GM21723 (cell line): Measurements from ENCODE around the gene CYREN.
A peak's percentile ranks its signal among the peaks of the same experiment; 100 is the strongest.
"Not testable (repeated sequence)": the region's sequence is repeated elsewhere in the genome, so short reads cannot be mapped to it uniquely, and the experiment has no call there.

Experiments used
- ATAC-seq: cut with Tn5 transposase; IDR thresholded peaks from one replicate; pipeline ENCODE4 v1.9.1; 2021; ENCODE audit warnings: mild to moderate bottlenecking, moderate library complexity; ENCODE audit not compliant: unreplicated experiment

The CYREN gene

DNA sequence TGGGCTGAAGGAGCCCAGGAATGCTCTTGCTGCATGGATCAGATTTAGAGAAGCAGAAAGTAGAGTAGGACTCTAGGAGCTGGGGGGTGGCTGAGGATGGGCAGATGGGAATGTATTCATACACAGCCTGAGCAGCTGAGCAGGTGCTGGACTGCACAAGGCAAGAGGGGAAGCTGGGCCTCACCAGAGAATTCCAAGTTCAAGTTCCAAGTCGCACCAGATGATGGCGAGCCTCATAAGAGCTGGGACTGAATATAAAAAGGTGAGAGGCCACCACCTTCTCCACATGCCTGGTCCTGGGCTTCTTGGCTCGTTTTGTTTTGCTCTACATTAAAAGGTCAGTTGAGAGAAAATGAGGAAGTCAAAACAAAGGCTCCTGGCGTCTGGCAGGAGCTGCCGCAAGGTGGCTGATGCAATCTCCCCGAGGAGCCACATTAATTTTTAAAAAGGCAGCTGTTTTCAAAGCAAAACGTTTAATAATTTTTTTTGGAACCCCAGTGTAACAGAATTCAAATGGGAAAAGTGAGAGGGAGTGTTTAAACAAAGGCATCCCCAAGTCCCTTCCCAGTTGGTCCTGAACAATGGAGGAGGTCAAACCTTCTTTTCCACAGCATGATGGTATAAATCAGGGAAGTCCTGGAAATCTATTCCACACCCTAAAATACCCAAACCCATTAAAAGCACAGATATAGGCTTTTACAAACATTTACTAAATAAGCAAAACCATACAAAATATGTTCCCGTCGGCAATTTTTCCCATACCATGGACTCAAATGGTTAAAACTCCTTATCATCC, 9.5 kb downstream of the CYREN start:
- ATAC-seq = no peak

DNA sequence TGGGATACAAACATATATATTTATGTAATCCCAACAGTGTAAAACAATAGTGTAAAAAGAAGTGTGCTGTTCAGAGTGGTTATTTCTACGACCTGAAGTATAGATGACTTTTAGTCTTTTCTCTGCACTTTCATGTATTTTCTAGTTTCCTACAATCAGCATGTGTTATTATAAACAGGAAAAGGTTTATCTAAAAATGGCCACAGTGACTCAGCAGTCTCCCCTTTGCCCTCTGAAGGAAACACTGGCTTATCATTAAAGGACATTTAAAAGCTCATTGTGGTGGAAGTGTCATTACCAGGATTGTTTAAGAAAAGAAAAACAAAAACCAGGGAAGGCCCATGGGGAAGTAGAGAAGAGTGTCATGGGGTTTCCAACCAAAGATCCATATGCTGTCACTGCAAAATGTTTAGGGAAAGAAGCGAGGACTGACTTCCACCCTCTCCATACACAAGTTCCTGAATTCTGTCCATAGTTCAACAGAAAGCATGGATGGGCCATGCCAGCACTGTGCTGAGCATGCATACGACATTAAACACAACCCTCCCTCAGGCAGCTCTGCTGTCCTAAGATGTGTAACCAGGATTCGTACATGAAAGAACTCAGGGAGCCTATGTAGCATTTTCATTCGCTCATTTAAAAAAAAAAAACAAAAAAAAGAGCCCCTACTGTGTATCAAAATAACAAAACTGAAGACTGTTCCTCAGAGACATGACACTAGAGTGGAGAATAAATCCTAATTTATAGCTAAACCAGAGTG, 10.2 kb downstream of the CYREN start:
- ATAC-seq = peak; percentile 47

DNA sequence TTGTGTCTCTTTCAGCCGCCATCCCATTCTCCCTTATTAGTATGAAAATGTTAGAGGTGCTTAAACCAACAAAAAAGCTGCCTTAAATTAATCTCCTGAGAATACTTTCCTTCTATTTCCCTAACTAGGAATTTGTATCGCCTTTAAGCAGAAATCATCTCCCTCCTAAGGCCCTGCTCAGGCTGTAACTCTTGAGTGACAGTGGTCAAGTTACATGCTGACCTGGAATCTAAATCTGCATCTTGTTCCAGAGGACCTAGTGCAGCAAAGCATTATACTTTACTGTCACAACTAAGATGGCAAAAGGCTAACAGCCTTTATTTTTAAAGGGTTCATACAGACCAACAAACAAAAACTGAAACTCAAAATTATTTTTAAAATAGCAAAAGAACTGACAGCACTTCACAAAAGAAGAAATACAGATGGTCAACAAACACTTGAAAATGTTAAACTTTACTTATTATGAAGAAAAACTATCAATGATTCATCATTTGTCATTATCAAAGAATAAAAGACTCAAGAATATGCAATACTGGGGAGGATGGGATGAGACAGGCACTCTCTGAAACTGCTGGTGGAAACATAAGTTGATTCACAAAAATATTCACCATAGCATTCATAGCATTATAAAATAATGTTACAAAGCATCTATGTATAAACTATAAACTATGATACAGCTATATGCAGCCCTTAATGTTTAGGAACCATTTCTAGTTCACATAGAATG, 11.0 kb downstream of the CYREN start:
- ATAC-seq = no peak

DNA sequence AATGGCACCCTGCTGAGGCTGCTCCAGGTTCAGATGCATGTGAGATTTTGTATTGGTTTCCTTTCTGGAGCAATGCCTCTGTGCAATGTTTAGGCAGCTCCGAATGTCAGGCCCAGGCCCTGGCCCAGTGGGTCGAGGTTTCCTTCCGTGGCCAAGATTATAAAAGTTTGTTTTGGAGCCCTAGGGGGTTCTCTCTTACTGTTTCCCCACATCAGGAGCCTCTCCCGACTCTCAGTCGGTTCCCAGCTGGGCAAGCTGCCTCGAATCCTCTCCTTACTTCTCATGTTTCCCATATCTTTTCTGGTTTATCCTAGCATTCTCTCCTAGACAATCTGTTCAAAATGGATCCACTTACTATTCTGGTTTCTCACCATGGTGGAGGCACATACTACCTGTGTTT, 11.6 kb downstream of the CYREN start:
- ATAC-seq = no peak

DNA sequence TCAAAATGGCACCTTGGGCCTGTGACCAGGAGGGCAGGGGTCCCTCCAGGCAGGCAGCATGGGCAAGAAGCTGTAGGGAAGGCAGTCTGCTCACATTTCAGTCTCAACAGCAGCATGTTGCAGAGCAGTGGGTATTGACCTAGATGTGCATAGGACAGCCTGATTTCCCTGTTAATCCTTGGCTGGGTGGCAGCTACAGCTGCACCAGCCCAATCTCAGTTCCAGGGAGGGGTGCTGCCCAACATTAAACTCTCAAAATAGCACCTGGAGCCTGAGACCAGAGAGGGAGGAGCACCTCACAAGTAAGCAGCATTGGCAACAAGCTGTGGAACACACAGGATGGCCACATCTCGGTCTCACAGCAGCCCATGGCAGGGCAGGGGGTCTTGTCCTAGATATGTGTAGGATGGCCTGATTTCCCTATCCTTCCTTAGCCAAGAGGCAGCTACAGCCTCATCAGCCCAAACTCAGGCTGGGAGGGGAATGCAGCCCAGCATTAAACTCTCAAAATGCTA, 12.3 kb downstream of the CYREN start:
- no peak for ATAC-seq

DNA sequence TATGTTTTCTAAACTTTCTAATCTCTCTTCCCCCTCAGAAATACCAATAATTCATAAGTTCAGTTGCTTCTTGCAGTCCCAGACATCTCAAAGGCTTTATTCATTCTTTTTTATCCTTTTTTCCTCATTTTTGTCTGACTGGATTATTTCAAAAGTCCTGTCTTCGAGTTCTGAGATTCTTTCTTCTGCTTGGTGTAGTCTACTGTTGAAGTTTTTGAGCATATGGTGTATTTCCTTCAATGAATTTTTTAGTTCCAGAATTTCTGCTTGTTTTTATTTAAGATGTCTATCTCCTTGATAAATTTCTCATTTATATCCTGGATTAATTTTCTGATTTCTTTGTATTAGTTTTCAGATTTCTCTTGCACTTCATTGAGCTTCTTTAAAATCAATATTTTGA, 14.2 kb downstream of the CYREN start:
- no peak for ATAC-seq

DNA sequence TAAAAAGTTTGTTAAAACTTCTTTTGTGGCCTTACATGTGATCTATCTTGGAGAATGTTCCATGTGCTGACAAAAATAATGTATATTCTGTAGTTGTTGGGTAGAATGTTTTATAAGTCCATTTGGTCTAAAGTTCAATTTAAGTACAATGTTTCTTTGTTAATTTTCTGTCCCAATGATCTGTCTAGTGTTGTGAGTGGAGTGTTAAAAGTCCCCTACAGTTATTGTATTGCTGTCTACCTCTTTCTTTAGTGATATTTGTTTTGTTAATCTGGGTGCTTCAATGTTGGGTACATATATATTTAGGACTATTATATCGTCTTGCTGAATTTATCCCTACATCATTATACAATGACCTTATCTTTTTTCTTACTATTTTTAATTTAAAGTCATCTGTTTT, 15.8 kb downstream of the CYREN start:
- no peak for ATAC-seq

DNA sequence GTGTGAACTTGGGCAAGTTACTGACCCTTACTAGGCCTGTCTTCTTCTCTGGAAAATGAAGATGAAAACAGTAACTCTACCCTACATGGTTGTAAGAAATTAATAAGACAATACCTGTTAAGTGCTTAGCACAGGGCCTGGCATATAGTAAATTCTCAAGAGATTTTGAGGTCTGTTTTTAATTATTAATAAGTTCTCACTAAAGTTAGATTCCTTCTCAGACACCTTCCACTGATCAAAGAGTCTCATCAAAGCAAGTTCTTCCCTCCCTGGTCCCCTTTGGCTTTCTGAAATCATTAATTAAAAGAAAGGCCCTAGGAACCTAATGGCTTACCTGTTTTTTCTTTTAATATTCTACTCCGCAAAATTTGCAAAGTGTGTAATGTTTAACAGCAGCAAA, 18.1 kb downstream of the CYREN start:
- ATAC-seq = no peak

DNA sequence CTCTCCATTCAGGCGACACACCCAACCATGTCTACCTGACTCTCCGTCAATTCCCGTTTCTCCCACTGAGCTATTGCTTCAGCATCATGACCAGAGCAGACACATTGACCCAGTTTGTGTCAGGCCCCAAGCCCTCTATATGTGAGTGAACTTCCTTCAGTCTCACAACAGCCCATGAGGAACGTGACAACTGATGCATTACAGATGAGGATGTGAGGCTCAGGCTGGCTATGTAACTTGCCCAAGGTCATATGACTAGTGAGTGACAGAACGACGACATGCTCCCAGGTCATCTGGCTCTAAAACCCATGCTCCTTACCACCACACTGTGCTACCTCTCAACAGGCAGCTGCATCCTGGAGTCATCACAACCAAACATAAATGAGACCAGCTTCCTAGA, 19.0 kb downstream of the CYREN start:
- no peak for ATAC-seq

DNA sequence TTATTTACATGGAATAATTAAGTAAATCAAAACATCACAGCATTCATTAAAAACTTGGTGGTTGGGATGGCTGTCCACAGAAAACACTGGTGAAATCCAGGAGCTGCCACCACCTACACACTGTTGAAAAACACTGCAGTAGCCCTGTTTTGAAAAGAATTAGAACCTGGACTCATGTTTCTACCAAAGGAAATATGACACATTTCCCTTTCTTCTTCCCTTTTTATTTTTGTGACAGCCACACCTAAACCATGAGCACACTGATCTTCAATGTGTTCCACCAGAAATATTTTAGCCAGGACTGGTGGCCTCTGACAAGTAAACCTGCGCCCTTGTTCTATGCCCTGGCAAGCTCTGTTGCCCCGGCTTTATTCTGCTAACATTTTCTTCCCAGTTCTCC, 19.4 kb downstream of the CYREN start:
- no peak for ATAC-seq

DNA sequence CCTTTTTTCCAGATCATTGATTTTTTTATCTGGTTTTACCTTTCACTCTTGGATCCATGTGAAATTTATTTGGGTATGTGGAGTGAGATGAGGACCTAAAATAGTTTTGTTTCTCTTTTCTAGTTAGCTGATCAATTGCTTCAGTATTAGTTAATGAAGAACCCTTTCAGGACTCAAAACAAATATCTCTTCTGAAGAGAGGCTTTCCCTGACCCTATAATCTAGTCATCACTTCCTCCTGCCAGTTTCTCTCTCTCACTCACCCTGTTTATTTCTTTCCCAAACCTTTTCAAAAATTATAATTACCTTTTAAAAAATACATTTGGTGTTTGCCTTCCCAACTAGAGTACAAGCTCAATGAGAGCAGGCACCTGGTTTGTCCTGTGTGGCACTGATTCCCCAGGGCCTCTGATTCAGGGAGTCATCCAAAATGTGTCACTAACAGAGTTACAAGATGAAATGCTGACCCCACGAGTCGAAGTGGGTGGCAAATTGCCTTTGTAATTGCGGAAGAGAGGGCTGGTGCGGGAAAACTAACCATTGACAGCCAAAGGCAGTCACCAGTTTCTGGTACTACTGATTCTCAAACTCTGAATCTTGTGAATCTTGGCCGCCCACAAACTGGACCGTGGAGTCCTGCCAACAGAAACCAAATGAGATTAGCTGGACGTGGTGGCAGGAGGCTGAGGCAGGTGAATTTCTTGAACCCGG, 20.3 kb downstream of the CYREN start:
- no peak for ATAC-seq

DNA sequence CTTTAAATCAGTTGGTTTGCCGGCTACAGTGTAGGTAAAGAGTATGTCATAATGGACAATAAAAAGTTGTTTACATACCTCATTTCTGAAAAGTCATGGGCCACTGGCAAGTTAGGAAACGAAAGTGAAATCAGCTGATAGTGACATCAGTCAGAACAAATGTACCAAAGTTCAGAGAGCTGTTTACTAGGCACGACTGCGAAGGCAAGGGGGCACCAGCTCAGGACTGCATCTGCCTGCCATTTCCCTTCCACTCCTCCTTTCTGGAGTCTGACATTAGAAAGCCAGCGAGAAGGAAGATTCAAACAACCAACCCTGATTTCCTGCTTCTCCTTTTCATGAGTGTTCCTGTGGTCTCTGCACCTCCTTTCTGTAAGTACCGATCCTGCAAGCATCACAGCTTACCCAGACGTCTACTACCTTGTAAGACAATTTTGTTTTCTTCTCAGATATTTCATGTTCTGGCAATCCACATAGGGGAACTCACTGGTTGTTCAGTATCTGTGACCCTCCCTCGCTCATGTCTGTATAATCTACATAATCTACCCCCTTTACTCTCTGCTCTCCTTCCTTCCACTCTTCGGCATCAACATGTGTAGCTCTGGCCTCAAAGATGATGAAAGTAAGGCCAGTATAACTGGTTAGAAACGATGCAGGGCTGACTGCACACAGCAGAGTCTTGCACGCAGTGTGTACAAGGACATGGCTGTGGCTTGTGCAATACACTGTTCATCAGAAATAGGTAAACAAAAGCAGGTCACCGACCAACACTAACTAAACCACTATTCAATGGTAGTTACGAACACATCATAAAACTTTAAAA, 22.4 kb downstream of the CYREN start, which contains the start of gene TMEM140:
Gene TMEM140, plus strand, starts transcription at position 174 of the 823 bp plus-strand sequence. CDS start 16,370 bp downstream, outside the sequence.
- peak; percentile 85 for ATAC-seq

DNA sequence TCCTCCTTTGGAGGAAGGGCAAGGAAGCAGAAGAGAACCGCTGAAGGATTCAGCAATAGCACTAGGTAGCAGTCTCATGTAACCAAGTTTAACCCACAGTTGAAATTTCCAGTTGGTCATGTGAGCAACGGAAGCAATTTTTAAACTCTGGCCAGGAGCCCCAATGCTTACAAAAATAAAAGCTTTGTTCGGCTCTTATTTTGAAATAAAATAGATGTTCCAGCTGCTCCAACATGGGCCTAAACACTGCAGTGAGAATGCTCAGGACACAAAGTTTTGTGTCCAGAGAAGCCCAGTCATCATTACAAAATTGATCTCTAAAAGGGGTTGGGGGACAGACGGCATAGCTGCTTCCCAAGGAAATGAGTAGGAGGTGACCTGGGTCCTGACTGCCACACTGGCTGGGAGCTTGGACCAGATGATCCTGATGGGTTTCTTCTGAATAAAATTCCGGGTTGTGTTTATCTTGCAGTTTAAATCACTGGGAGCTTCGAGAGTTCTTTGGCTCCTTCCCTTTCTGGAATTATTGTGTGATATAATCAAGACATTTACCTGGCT, 23.1 kb downstream of the CYREN start:
- ATAC-seq = peak; percentile 22

DNA sequence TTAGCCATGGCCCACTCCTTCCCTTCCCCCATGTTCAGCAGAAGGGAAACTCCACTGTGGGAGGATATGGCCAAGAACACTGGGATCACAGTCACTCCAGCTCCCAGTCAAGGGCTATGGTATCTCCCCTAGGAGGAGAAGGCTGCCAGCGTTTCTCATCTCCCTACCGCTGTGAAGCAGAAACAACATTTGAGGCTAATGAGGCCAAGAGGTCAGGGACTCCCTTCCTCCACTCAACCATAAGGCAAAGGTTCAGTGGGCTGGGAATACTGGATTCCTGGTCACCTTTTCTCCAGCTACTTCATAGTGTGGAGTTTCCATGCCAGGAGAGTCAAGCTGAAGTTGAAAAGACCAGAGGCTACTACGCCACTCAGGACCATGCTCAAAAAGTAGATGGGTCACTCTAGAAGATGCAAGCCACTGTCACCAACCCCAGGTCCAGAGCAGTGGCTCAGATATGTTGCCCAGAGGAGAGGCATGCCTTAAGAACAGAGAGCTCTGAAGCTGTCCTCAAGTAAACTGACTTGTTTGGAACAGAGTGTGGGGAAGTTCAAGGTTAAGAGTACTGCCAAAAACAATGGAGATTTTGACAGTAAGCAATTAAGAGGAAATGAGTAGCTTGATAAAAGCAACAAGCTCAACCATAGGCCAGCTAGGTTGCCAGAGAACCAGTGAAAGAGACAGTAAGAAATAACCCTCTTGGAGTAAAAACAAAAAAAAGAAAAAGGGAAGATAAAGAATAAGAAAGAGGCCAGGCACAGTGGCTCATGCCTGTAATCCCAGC, 26.4 kb downstream of the CYREN start:
- ATAC-seq = no peak

DNA sequence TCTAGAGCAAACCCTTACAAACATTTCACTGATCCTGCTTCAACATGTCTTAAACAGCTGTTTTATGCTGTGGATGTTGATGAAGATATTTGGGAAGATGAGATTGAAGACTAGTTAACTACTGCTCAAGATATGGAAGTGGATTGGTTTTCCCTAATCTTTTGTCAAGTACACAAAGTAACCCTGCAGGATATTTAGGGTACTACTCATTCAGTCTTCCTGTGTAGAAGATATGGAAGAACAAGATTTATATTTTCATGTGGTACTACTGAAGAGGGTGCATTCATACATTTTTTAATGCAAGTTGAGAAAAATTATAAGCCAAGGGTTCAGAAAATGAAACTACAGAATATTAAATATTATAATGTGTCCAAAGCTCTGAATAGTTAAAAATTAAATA, 40.9 kb downstream of the CYREN start:
- ATAC-seq = no peak

DNA sequence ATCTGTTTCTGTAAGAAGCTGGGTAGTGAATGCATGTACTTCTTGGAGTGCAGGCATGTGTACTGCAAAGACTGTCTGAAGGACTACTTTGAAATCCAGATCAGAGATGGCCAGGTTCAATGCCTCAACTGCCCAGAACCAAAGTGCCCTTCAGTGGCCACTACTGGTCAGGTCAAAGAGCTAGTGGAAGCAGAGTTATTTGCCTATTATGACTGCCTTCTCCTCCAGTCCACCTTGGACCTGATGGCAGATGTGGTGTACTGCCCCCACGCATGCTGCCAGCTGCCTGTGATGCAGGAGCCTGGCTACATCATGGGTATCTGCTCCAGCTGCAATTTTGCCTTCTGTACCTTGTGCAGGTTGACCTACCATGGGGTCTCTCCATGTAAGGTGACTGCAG, 41.6 kb downstream of the CYREN start:
- no peak for ATAC-seq

DNA sequence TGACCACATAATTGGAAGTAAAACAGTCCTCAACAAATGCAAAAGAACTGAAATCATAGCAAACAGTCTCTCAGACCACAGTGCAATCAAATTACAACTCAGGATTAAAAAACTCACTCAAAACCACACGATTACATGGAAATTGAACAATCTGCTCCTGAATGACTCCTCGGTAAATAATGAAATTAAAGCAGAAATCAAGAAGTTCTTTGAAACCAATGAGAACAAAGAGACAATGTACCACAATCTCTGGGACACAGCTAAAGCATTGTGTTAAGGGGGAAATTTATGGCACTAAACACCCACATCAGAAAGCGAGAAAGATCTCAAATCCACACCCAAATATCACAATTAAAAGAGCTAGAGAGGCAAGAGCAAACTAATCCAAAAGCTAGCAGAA, 45.9 kb downstream of the CYREN start:
- not testable (repeated sequence) for ATAC-seq

DNA sequence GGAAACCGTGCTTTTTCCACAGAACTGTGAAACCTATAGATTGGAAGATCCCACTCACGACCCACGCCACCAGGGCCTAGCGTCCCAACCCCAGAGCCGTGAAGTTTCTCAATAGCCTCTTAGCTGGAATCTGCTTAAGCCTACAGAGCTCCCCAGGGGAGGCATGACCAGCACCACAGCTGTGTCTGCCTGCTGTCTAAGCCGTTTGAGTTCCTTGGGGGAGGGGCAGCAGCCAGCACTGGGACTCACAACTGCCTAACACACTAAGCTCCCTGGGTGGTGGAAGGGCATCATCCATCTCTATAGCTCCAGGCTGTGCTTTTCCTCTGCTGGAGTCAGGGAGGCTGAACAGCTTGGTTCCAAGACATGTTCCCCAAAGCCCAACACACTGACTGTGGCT, 48.6 kb downstream of the CYREN start:
- ATAC-seq = no peak

DNA sequence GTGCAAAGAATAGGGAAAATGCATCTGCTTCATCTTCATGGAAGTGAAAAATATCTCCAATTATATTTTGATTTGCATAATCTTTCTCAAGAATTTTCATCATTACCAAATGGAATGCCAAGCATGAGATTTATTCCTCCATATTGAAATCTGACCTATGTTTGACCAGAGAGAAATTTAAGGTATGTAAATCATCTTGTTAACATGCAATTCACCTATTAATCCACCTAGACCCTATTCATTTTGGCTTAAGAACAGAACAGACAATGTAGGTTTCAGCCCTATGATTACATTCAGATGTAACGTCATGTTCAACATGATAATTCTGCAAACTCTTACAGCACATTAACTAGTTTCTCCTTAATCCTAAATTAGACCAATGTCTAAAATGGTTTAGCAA, 53.4 kb downstream of the CYREN start:
- ATAC-seq = no peak
